GM19463 (cell line): ENCODE results near the gene PARP6.
"Not testable (repeated sequence)": the region's sequence is repeated elsewhere in the genome, so short reads cannot be mapped to it uniquely, and the experiment has no call there.

Experiments used
- ATAC-seq: cut with Tn5 transposase; IDR thresholded peaks from one replicate; pipeline ENCODE4 v1.9.1; 2021; ENCODE audit warnings: mild to moderate bottlenecking, moderate library complexity; ENCODE audit not compliant: unreplicated experiment

The PARP6 gene

DNA sequence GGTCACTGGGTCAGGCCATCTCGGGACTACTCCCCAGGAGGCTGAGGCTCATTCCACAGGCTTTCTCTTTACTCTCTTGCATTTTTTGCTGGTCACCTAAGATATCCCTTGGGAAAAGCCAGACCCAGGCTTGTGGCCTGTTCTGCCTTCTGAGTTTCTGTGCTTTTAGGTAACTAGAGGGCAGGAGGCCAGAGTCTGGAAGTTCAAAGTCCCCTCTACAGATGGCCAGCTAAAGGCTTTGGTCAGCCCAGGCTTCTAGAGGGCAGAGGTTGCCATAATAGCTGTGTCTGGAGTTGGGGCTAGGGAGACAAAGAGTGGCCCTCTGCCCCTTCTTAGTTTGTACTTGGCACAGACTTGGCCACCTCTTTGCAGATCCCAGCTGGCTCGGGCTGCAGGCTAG, 8.4 kb upstream of the PARP6 start:
- ATAC-seq = no peak

DNA sequence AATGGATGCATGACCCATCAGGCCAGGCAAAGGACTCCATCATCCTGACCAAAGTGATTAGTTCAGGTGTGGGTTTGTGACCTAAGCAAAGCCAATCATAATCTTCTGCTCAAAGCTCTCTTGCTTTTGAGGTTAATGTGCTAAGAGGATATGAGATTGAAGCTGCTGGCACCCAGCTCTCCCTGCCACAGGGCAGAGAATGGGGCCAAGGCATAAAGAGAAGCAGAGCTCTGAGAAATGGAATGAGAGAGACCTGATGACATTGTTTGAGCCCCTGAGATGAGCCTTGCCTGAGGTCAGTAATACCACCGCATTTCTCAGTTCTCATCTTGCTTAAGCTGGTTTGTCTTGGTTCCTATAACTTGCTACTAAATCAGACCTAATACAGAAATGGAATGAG, 6.4 kb upstream of the PARP6 start:
- ATAC-seq = no peak

DNA sequence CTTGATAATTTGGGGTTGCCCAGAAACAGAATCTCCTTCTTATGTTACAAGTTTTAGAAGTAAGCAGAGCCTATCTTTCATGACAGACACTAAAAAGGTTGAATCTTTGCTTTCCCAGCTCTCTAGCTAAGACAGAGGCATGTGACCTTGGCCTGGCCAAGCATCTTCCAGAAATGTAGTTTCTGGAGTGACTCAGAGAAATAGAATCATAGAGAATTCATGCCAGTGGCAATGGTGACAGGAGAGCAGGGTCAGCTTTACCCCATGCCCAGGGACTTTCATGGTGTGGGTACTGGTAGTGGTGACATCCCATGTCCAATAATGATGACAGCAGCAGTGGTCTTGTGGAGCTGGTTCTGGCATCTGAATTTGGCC, 4.0 kb upstream of the PARP6 start:
- no peak for ATAC-seq

DNA sequence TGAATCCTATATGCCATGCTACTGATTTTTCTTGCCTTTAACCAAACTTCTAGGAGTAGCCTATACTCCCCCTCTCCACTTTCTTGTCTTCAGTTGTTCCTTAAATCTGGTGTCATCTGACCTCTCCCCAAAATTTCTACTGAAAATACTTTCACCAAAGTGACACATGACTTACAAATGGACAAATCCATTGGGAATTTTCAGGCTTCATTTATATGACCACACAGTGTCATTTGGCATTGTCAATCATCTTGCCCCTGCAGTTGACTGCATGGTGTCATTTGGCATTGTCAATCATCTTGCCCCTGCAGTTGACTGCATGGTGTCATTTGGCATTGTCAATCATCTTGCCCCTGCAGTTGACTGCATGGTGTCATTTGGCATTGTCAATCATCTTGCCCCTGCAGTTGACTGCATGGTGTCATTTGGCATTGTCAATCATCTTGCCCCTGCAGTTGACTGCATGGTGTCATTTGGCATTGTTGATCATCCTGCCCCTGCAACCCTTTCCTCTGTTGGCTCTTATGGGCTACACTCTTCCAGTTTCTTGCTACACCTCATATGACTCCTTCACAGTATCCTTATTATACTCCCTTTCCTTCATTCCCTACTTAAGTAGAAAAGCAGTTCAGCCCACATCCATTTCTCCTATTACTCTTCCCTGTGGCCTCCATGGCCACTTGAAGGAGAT, 3.4 kb upstream of the PARP6 start:
- not testable (repeated sequence) for ATAC-seq

DNA sequence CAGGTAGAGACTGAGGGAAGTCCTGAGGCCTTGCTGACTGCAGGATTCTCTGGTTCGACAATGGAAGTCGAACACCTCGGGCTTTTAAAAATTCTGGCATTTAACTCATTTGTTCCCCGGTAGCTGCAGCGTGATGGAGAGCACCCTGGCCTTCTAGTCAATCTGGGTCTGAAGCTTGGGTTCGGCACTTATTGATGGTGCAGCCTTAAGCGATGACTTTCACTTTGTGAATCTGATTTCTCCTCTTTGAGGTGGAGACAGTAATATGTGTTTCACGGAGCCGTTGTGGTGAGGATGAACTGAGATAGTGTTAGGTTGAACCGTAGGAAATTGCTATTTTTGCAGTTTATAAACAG, 621 bp upstream of the PARP6 start:
- ATAC-seq = no peak

DNA sequence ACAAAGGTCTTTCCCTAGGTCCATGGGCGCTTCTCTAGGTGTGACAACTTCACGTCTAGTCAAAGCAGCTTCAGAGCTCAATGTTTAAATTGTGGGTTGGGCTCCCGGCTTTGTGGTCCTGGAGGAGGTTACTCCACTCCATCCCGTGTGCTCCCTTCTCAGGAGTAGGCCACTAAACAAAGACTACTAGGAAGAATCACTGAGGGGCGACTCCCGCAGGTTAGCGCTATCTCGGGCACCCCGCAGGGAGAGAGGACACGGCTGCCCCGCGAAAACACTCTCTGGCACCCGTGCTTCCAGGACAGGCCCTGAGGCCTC, 500 bp downstream of the PARP6 start:
- peak; percentile 1 for ATAC-seq

DNA sequence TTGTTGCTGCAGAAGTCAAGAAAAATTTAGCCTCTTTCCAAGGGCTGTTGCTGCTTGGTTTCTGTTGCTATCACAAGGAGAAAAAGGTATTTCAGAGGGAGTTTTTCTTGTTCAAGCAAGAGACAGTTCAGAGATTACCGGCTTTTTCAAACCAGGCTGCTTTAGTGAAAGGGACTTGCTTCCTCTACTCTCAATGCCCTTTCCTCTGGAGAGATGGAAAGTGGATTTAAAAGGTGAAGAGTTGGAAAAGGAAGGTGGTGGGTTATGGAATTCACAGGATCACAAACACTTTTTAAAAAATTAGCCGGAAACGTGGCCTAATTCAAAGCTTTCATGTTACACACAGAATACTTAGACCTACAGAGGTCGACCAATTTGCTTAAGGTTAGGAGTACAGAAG, 1.1 kb downstream of the PARP6 start:
- no peak for ATAC-seq

DNA sequence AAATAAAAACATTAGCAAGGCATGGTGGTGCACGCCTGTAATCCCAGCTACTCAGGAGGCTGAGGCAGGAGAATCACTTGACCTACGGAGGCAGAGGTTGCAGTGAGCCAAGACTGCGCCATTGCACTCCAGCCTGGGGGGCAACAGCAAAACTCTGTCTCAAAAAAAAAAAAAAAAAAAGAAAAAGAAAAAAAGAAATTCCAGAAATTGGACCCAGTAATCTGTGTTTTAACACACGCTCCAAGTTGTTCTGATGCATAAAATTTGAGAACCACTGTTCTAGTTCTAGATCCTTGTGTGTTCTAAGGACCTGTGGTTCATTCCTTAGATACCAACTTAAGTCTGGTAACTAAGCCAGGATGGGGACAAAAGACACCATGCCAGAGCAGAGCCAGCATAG, 2.6 kb downstream of the PARP6 start:
- no peak for ATAC-seq

DNA sequence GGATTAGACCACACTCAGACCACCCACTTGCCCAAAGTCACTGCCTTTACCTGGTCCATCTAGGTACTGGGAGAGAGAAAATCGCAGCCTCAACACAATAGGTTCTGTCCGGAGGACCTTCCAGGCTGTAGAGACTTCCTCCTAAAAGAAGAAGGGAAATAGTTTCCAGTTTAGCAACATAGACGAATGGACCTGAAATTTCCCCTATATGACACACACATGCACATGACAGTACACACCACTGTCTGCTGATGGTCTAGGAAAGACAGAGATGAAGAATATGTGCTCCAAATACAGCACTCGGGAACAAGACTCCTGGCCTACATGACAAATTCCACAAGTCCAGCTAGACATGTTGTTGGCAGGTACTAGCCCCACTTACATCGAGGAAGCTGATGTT, 7.3 kb downstream of the PARP6 start:
- no peak for ATAC-seq

DNA sequence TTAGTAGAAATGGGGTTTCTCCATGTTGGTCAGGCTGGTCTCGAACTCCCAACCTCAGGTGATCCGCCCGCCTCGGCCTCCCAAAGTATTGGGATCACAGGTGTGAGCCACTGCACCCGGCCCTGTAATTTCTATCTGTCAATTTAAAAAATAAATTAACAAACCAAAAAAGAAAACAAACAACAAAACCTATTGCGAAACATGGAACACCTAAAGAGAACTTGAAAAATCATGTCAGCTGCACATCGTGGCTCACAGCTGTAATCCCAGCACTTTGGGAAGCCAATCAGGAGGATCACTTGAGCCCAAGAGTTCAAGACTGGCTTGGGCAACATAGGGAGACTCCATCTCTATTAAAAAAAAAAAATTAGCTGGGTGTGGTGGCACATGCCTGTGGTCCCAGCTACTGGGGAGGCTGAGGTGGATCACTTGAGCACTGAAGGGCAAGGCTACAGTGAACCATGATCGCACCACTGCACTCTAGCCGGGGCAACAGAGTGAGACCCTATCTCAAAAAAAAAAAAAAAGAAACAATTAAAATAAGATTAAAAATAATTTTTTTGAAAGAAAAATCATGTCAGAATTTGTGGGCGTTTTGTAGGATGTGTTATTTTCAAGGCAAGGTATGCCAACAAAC, 19.6 kb downstream of the PARP6 start:
- ATAC-seq = no peak

DNA sequence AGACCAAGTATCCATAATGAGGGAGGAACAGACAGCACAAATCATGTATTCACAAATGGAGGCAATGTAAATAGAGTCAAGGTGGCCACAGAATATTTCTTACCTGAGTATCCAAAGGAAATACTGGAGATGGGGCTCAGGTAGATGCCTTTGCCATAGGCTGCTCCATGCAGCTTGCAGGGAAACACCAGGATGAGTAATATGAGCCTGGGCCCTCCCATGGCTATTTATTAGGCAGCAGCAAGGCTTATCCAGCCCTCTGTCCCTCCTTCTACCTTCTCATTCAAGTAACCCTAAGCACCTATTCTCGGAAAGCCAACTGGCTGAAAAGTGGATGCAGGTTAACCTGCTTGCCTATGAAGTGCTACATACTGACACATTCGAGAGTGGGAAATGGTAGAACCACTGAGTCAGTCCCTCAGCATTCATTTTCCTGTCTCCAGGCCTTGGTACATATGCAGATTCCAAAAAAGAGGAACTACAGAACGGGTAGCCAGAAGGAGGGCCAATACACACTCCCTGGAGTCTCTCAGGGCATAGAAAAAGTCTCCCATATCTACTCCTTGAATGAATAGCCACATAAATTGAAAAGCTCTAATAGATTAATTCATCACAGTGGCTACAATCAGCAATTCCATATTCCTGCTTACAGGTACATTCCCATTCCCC, 23.1 kb downstream of the PARP6 start:
- ATAC-seq = no peak

DNA sequence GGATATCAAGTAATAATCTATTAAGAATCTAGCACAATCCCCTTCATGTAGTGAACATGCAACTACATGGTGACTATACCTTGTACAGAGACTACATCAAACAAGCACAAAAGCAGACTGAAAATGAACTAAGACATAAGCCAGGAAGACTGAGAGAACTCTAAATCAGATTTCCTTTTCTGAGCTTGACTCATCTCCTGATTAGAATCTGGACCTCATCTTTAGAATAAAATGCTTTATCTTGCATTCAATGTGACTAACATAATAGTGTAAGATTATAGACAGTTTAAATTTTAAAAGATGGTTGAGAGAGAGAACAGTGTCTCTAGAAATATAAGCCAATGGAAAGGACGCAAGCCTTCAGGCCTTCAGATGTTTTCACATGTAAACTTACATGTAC, 23.8 kb downstream of the PARP6 start:
- ATAC-seq = no peak

DNA sequence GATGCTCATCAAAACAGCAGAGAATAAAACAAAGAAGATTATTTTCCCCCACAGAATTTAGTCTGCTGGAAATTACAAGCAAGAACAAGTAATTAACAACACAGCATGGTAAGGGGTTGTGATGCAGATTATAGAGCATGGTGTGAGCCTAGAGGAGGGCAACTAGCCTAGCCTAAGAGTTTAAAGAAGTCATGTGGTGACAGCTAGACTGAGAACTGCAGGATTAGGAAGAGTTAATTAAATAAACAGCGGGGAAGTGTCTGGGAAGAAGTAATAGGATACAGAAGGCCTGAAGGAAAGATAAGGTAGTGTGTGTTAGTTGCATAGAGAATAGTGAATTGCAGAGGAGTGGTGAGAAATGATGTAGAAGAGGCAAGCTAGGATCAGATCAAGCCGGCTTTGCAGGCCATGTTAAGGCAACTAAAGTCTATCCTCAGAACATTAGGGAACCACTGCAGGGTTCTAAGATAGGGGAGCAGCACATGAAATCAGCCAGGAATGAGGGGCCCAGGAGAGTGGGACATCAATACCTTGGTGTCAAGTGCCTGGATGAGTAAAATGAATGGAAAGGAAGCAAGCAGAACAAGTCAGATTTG, 29.5 kb downstream of the PARP6 start:
- ATAC-seq = no peak

DNA sequence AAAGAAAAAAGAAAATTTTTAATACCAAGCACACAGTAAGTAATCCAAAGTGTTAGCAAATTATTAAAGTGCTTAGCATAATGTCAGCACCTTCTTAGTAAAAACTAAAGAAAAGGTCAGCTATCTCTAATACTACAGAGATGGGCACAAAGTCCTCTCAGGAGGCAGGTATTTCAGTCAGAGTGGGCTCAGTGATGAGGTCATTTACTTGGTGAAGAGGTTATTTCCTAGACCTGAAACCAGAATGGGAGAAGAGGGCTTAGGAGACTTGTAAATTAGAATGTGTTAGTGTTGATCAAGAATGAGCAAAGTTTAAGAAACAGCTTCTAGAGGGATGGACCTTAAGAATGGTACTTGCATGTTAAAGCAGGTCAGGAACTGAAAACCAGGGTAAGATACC, 32.7 kb downstream of the PARP6 start:
- ATAC-seq = no peak

DNA sequence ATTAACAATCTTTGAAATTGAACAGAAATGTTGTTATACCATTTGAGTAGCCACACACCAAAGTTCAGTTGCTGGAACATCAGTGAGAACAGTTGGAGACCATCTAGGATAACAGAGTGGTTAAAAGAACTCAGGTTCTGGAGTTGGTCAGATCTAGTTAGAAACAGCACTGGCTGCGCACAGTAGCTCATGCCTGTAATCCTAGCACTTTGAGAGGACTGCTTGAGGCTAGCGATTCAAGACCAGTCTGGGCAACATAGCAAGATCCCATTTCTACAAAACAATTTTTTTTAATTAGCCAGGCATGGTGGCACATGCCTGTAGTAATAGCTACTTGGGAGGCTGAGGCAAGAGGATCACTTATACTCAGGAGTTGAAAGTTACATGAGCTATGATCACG, 33.8 kb downstream of the PARP6 start:
- ATAC-seq = no peak

DNA sequence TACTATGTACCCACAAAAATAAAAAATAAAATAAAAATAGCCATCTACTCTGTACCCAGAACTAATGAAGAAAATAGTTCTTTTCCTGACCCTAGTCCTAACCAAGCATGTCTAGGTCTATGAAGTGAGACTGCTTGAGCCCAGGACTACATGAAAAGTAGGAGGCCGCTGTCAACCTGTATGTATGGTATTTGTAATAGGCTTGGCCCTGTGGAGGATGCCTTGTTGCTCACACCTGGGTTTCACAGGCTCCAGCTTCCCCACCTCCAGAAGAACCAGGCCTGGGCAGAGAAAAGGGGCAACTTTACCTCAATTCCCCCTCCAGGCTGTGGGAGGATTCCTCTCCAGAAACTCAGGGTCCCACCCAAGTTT, 34.5 kb downstream of the PARP6 start:
- ATAC-seq = no peak

DNA sequence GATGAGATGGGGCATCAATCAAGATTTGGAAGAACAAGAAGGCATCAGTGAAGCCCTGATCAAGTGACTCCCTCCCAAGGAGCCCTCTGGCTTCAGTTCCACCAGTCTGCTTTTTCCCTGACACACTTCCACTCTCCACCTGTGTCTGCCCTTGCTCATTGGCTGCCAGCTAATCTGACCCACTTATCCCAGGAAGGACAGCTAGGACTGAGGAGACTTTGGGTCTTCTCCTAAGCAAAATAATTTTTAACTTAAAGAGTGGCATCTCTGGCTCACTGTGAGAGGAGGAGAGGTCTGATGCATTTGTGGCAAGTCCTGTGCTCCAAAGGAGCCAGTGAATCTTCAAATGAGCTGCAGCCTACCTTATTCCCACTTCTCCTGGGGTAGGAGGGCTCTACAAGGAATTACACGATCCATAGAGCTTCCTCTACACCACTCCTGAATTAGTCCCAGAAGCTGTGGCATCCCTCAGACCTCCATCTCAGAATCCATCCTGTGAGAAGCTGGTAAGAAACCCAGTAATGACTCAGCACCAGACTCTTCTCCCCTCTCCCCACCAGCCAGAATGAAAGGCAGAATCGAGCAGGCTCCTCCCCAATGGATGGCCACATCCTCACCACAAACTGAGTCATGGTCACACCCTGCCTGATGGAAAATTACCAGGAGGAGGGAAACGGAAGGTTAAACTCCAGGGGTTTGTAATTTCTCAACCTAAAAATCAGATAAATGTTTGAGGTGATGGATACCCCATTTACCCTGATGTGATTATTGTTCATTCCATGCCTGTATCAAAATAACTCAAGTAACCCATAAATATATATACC, 35.1 kb downstream of the PARP6 start:
- ATAC-seq = peak; percentile 92

DNA sequence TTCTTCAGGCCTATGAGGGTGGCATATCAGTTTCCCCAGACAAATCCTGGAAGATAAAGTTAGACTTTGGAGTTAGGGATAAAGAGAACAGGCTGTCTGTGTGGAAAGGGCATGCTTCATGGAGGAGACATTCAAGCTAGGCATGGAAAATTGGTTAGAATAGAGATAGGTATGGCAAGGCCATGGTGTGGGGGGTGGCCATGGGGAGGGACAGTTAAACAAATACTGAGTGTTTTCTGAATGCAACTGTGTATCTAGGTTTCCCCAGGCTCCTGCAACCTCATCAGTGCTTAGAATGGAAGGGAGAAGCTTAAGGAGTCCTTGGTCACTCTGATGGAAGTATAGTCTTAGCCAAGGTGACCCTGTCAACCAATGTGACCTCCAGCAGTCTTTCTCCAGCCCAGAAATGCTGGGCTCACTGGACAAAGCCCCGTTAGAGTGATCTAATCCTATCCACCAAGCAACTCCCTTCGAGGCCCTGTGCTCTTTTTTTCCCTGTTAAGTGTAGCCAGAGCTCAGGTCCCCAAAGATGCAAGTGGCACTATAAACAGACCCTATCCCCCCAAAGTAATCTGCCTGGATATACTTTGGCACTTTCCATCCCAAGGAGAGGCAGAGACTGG, 35.9 kb downstream of the PARP6 start:
- no peak for ATAC-seq

DNA sequence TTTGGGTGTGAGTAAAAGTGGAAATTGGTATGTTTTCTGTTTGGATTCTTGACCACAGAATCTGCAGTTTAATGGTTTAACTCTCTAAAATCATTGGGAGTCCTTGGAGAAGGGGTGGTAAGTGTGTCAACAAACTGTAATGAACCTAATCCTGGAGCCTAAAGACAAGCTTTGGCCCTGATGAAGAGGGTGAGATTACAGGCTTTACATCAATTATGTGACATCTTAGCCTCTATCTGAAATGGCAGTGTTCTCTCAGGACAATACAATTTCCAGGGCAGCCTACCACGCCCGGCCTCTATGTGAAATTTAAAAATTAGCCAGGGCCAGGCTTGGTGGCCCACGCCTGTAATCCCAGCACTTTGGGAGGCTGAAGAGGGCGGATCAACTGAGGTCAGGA, 37.1 kb downstream of the PARP6 start:
- ATAC-seq = no peak

DNA sequence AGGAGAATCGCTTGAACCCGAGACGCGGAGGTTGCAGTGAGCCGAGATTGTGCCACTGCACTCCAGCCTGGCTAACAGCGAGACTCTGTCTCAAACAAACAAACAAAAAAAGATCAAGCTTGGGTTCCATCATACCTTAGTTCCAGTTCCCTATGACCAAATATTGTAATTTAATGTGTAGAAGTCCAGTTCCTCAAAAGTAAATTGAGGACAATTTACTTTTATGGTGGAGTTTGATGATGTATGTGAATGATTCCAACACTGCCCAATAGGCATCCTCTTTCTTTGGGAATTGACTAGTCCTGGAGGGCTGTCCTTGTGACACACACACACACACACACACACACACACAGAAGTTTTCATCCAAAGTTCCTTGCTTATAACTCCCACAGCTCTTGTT, 38.6 kb downstream of the PARP6 start:
- no peak for ATAC-seq

DNA sequence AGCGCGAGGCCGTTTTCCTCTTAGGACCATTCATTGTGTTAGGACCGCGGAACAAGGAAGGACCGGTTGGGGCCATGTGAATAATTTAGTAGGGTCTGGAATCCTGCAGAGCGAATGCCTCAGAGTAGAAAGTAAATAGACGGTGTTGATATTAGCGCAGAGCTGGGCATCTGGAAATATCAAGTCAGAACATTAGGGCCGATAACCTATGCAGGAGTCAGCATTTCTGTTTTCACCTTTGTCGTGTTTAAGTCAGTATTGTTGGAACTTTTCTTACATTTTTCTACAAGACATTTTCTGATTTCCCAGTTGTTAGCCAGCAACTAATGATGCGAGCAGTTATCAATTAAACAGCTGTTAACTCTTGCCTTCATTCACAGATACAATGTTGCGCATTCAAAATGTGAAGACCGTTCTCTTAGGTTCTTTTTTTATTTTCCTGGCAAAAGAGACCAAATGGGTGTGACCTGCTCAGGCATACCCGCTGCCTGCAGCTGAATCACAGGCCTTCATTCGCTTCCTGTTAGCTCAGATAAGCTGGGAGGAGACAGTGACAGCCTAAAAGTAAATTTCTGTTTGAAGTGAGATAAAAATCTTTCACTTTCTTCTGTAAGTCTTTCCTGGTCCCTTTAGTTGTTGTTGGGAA, 40.4 kb downstream of the PARP6 start:
- no peak for ATAC-seq
